Ureter (tissue), 1 donor: ENCODE results near the gene PADI3. TPM values are rescaled to one million over a fixed set of nuclear protein-coding genes. Genes with fewer than 3 reads are reported as not detected.
"Not testable (repeated sequence)": the region's sequence is repeated elsewhere in the genome, so short reads cannot be mapped to it uniquely, and the experiment has no call there.

ENCODE experiments used
- DNase-seq: peaks from one replicate; pipeline ENCODE4 v3.0.0-alpha.2; 2020; ENCODE audit warnings: low spot score
- total RNA-seq: library from RNA; stranded (reverse); gene quantifications from one replicate; pipeline ENCODE4 v1.2.4, GENCODE V29; 2023
- donor health status: DM: yes; HTN: yes; CAD: no.

The PADI3 gene
- total RNA-seq, 1 donor from 2014 or later: 65.3 TPM

- DNase-seq: peak; percentile 75
These were observed 55.4 kb downstream of the PADI3 start for GRCh38 chr1:17304151-17304825.

- DNase-seq: no peak
These were observed 55.9 kb downstream of the PADI3 start for GRCh38 chr1:17304826-17305175.

- DNase-seq: no peak
These were observed 56.7 kb downstream of the PADI3 start for GRCh38 chr1:17305576-17306095.

- no peak for DNase-seq
These were observed 57.5 kb downstream of the PADI3 start for GRCh38 chr1:17306407-17306806.

GRCh38 chr1:17306921-17307320 is 58.0 kb downstream of the PADI3 start:
- DNase-seq: no peak

- no peak for DNase-seq
These were observed 58.4 kb downstream of the PADI3 start for GRCh38 chr1:17307329-17307728.

GRCh38 chr1:17307946-17308345 is 59.0 kb downstream of the PADI3 start, which contains the start of gene PADI4:
PADI4 (plus strand) TSS chr1:17308197; CDS start chr1:17308223, 26 bp downstream.
- no peak for DNase-seq

GRCh38 chr1:17308593-17308992 is 59.7 kb downstream of the PADI3 start:
- no peak for DNase-seq

- DNase-seq: no peak
These were observed 60.6 kb downstream of the PADI3 start for GRCh38 chr1:17309426-17310067.

GRCh38 chr1:17310068-17310640 is 61.3 kb downstream of the PADI3 start:
- DNase-seq: no peak

- DNase-seq: no peak
These were observed 64.8 kb downstream of the PADI3 start for GRCh38 chr1:17313530-17314309.

GRCh38 chr1:17314491-17314971 is 65.6 kb downstream of the PADI3 start:
- no peak for DNase-seq

- no peak for DNase-seq
These were observed 66.7 kb downstream of the PADI3 start for GRCh38 chr1:17315542-17316130.

- DNase-seq: no peak
These were observed 67.8 kb downstream of the PADI3 start for GRCh38 chr1:17316704-17317103.

GRCh38 chr1:17318262-17318661 is 69.4 kb downstream of the PADI3 start:
- no peak for DNase-seq

GRCh38 chr1:17319561-17320350 is 70.9 kb downstream of the PADI3 start:
- no peak for DNase-seq

- not testable (repeated sequence) for DNase-seq
These were observed 73.0 kb downstream of the PADI3 start for GRCh38 chr1:17321857-17322390.

GRCh38 chr1:17328855-17329254 is 80.0 kb downstream of the PADI3 start:
- no peak for DNase-seq

- DNase-seq: no peak
These were observed 80.7 kb downstream of the PADI3 start for GRCh38 chr1:17329610-17330009.

- DNase-seq: no peak
These were observed 82.0 kb downstream of the PADI3 start for GRCh38 chr1:17330856-17331255.

- DNase-seq: no peak
These were observed 84.2 kb downstream of the PADI3 start for GRCh38 chr1:17333081-17333480.
